Measurements from ENCODE around the gene CCDC197. TPM values are rescaled to one million over a fixed set of nuclear protein-coding genes. Genes with fewer than 3 reads are reported as not detected.

The CCDC197 gene
- total RNA-seq, 2 experiments from 2014 or later, result not detected

GRCh38 chr14:94042433-94043091 is 45.5 kb downstream of the CCDC197 start:
- POLR2A ChIA-PET, result no interaction called here
- CTCF ChIA-PET, result interaction anchor here (1.4 kb wide), 1 partner anchor 9 kb away, joined by 4 read pairs; no protein-coding TSS in a partner anchor

GRCh38 chr14:94043111-94043755 is 46.1 kb downstream of the CCDC197 start:
- CTCF ChIA-PET, result interaction anchor here (1.4 kb wide), 1 partner anchor 8 kb away, joined by 4 read pairs; no protein-coding TSS in a partner anchor
- POLR2A ChIA-PET, result no interaction called here

GRCh38 chr14:94043756-94044475 is 46.8 kb downstream of the CCDC197 start:
- POLR2A ChIA-PET, result no interaction called here

GRCh38 chr14:94044476-94045091 is 47.5 kb downstream of the CCDC197 start:
- POLR2A ChIA-PET, result no interaction called here
- CTCF ChIA-PET, result interaction anchor here (1.6 kb wide), 1 partner anchor 136 kb away, joined by 3 read pairs; no protein-coding TSS in a partner anchor

More at GRCh38 chr14:94043756-94044475, 46.8 kb downstream of the CCDC197 start:
- CTCF ChIA-PET, result interaction anchor here (1.4 to 1.6 kb wide), 2 partner anchors 8 to 137 kb away, joined by 3 to 4 read pairs; no protein-coding TSS in a partner anchor

- POLR2A ChIA-PET, result no interaction called here
- CTCF ChIA-PET, result interaction anchor here (1.6 kb wide), 1 partner anchor 136 kb away, joined by 3 read pairs; no protein-coding TSS in a partner anchor
These were observed 48.0 kb downstream of the CCDC197 start for GRCh38 chr14:94045101-94045500.

GRCh38 chr14:94045563-94046345 is 48.7 kb downstream of the CCDC197 start:
- ChIA-PET POLR2A (no interaction called here), CTCF (interaction anchor here (1.1 to 1.6 kb wide), 2 partner anchors 9 to 135 kb away, joined by 3 read pairs; no protein-coding TSS in a partner anchor)

- POLR2A ChIA-PET, result no interaction called here
- CTCF ChIA-PET, result interaction anchor here (1.1 kb wide), 1 partner anchor 10 kb away, joined by 3 read pairs; no protein-coding TSS in a partner anchor
These were observed 49.7 kb downstream of the CCDC197 start for GRCh38 chr14:94046696-94047250.

GRCh38 chr14:94047581-94047980 is 50.5 kb downstream of the CCDC197 start:
- POLR2A ChIA-PET, result no interaction called here
- CTCF ChIA-PET, result interaction anchor here (1.6 kb wide), 1 partner anchor 11 kb away, joined by 6 read pairs; no protein-coding TSS in a partner anchor

- POLR2A ChIA-PET, result no interaction called here
- CTCF ChIA-PET, result interaction anchor here (0.6 to 1.6 kb wide), 3 partner anchors 12 to 88 kb away, joined by 3 to 6 read pairs (median 4); no protein-coding TSS in a partner anchor
These were observed 51.9 kb downstream of the CCDC197 start for GRCh38 chr14:94048691-94049624.

GRCh38 chr14:94049625-94050023 is 52.5 kb downstream of the CCDC197 start:
- ChIA-PET POLR2A (no interaction called here), CTCF (interaction anchor here (0.7 to 1.3 kb wide), 2 partner anchors 13 to 87 kb away, joined by 3 to 4 read pairs; no protein-coding TSS in a partner anchor)

- ChIA-PET CTCF (interaction anchor here (0.6 to 1.3 kb wide), 2 partner anchors 12 to 255 kb away, joined by 3 read pairs; no protein-coding TSS in a partner anchor), POLR2A (no interaction called here)
These were observed 53.3 kb downstream of the CCDC197 start for GRCh38 chr14:94050231-94050880.

GRCh38 chr14:94051115-94051514 is 54.0 kb downstream of the CCDC197 start:
- POLR2A ChIA-PET, result no interaction called here
- CTCF ChIA-PET, result interaction anchor here (1.1 kb wide), 1 partner anchor 8 kb away, joined by 4 read pairs; no protein-coding TSS in a partner anchor

- CTCF ChIA-PET, result interaction anchor here (0.6 to 1.1 kb wide), 2 partner anchors 9 to 108 kb away, joined by 3 to 4 read pairs; no protein-coding TSS in a partner anchor
- POLR2A ChIA-PET, result no interaction called here
These were observed 54.7 kb downstream of the CCDC197 start for GRCh38 chr14:94051779-94052178.

- ChIA-PET CTCF (interaction anchor here (0.6 kb wide), 1 partner anchor 109 kb away, joined by 3 read pairs; no protein-coding TSS in a partner anchor), POLR2A (no interaction called here)
These were observed 55.1 kb downstream of the CCDC197 start for GRCh38 chr14:94052199-94052598.

GRCh38 chr14:94052662-94053061 is 55.6 kb downstream of the CCDC197 start:
- POLR2A ChIA-PET, result no interaction called here
- CTCF ChIA-PET, result interaction anchor here (0.6 to 1.5 kb wide), 3 partner anchors 11 to 109 kb away, joined by 3 to 4 read pairs (median 3); partner anchors contain the start of gene IFI27L2

GRCh38 chr14:94054401-94054800 is 57.3 kb downstream of the CCDC197 start:
- ChIA-PET POLR2A (no interaction called here), CTCF (interaction anchor here (1.3 kb wide), 1 partner anchor 19 kb away, joined by 3 read pairs; no protein-coding TSS in a partner anchor)

All from activated CD8-positive, alpha-beta memory T cell treated with anti-CD3 and anti-CD28 coated beads for 36 hours (primary cell).